Measurements from ENCODE around the gene FLT4. TPM values are rescaled to one million over a fixed set of nuclear protein-coding genes. Genes with fewer than 3 reads are reported as not detected.

The FLT4 gene
- total and polyA plus RNA-seq, 9 of the 15 experiments (the other 6 are each of a cell fraction or from before 2014, with no cell fraction given) = 0.01 to 0.42 (median 0.14) TPM; not detected in 2

GRCh38 chr5:180689071-180689694 lies 39.8 kb upstream of the FLT4 start:
- Histone ChIP-seq H3K4me3 (no peak overlapping the region), H3K36me3 (ENCODE audit: control insufficient read depth, insufficient read depth, low read length) (no peaks in the 10 kb centered on the region), H3K4me1 (replicated peaks in 1 of 2; ENCODE audit: control insufficient read depth in 2 of 2, insufficient read depth in 2 of 2, low read length in 2 of 2) (no peaks in the 10 kb centered on the region), H3K79me2 (ENCODE audit: control insufficient read depth, insufficient read depth, low read length) (no peaks in the 10 kb centered on the region), H2AFZ (ENCODE audit: low read depth, low read length) (no peak overlapping the region), H3K4me2 (ENCODE audit: insufficient read depth, low read length) (no peak overlapping the region), H3K9ac (ENCODE audit: insufficient read depth in 1 of 2, low read depth in 2 of 2, low read length in 2 of 2) (no peak overlapping the region), H3K27ac (ENCODE audit: extremely low read depth, low read depth, low read length) (no peak overlapping the region), H3K9me1 (ENCODE audit: control insufficient read depth, insufficient read depth, low read length) (no peaks in the 10 kb centered on the region), H3K27me3 (ENCODE audit: control insufficient read depth in 2 of 2, insufficient read depth in 2 of 2, low read length in 2 of 2) (peaks cover 58 to 60% of the 10 kb centered on the region in 2 experiments), H4K20me1 (replicated peaks; ENCODE audit: control insufficient read depth, insufficient read depth, low read length) (no peaks in the 10 kb centered on the region), H3K9me3 (replicated peaks; ENCODE audit: control insufficient read depth, insufficient read depth, low read depth, low read length) (no peaks in the 10 kb centered on the region)
- intact Hi-C loops (cut with micrococcal nuclease) = no loop called here
- POLR2A ChIA-PET = no interaction called here
- WGBS (ENCODE audit: insufficient coverage, low coverage, missing lambda C conversion rate) = 12% methylated on average over 13 of the region's 13 CpGs
- BruUV-seq (replicated peaks) = no TSS peak
- CTCF ChIA-PET (ENCODE audit: low intra/inter-chr PET ratio) = no interaction called here
- no peak for DNase-seq (ENCODE audit: extremely low read depth in 1 of 4, low spot score in 3 of 4)
- TF ChIP-seq EZH2 (IDR thresholded peaks at IDR 0.05; ENCODE audit: borderline replicate concordance, low read depth, low read length) = peak; percentile 32
- TF ChIP-seq, protein P1, sequence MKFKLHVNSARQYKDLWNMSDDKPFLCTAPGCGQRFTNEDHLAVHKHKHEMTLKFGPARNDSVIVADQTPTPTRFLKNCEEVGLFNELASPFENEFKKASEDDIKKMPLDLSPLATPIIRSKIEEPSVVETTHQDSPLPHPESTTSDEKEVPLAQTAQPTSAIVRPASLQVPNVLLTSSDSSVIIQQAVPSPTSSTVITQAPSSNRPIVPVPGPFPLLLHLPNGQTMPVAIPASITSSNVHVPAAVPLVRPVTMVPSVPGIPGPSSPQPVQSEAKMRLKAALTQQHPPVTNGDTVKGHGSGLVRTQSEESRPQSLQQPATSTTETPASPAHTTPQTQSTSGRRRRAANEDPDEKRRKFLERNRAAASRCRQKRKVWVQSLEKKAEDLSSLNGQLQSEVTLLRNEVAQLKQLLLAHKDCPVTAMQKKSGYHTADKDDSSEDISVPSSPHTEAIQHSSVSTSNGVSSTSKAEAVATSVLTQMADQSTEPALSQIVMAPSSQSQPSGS (CRISPR knock-in tag; IDR thresholded peaks at IDR 0.05) = no peak
- TF ChIP-seq POLR2AphosphoS5 (IDR thresholded peaks at IDR 0.05; ENCODE audit: control insufficient read depth, insufficient read depth, low read depth, low read length) = no peak
- TF ChIP-seq FOXA3 (CRISPR knock-in tag; conservative IDR thresholded peaks at IDR 0.05 in 1 of 2, IDR thresholded peaks at IDR 0.05 in 1 of 2) = no peak
- no peak for TF ChIP-seq POLR2H (tag; IDR thresholded peaks at IDR 0.05; ENCODE audit: low read depth)
- 0 out of 2 replicates have a peak, but pooled peaks have one; percentile 25 for TF ChIP-seq HMBOX1 (IDR thresholded peaks at IDR 0.05)
- TF ChIP-seq THRA (IDR thresholded peaks at IDR 0.05) = no peak
- TF ChIP-seq ZNF77 (CRISPR knock-in tag; IDR thresholded peaks at IDR 0.05) = no peak
- ATAC-seq = no peak
- FAIRE-seq = no peak
- in situ Hi-C loops (cut with MboI) = no loop called here
